Adrenal gland (tissue), 12 donors: ENCODE data around the gene PFKFB1. TPM values are rescaled to one million over a fixed set of nuclear protein-coding genes. Genes with fewer than 3 reads are reported as not detected.

ENCODE experiments used
- DNase-seq, 7 donors: peaks; one replicate each; pipeline ENCODE4 v3.0.0-alpha.2; 2019 to 2020
- H3K27ac ChIP-seq, 5 donors: fragments of 200-600 bp; sonication (generic) in 4 of 5; 1 replicate in 3 of 5; 2 replicates in 2 of 5; pipeline versions ENCODE4 v1.5.1 to v1.8.0; 2016 to 2020; ENCODE audit warnings: mild to moderate bottlenecking in 1 of 5
- H3K27me3 ChIP-seq: fragments of 200-600 bp; 2 replicates; pipeline ENCODE4 v1.8.0; 2021
- H3K36me3 ChIP-seq, 2 donors: fragments of 200-600 bp; replicated peaks in 1 of 2; 1 replicate in 1 of 2; 2 replicates in 1 of 2; pipeline versions ENCODE4 v1.5.1 to v1.8.0; 2018 to 2022
- H3K4me1 ChIP-seq, 2 donors: fragments of 200-600 bp; replicated peaks in 1 of 2; 1 replicate in 1 of 2; 2 replicates in 1 of 2; pipeline versions ENCODE4 v1.5.1 to v1.8.0; 2018 to 2021
- H3K4me3 ChIP-seq, 4 donors: fragments of 200-600 bp; sonication (generic) in 3 of 4; one replicate each; pipeline ENCODE4 v1.5.1; 2016 to 2018
- H3K9me3 ChIP-seq, 3 donors: fragments of 200-600 bp; sonication (generic) in 1 of 3; replicated peaks in 1 of 3; 1 replicate in 2 of 3; 2 replicates in 1 of 3; pipeline versions ENCODE4 v1.5.1 to v1.8.0; 2016 to 2021
- CTCF ChIP-seq, 6 experiments: fragments of 450-650 bp in 4 of 6; fragments of 200-600 bp in 2 of 6; sonication (generic) in 1 of 6; IDR thresholded peaks; 1 replicate in 5 of 6; 2 replicates in 1 of 6; pipeline versions ENCODE4 v1.5.1 to v1.8.0; 2016 to 2021; ENCODE audit warnings: antibody characterized with exemption in 6 of 6, mild to moderate bottlenecking in 2 of 6, moderate library complexity in 1 of 6
- POLR2A ChIP-seq, 2 donors: fragments of 450-650 bp; IDR thresholded peaks; one replicate each; pipeline ENCODE4 v1.6.1; 2017; ENCODE audit warnings: antibody characterized with exemption in 2 of 2, mild to moderate bottlenecking in 2 of 2, moderate library complexity in 1 of 2
- WGBS, 4 donors: extraction: QIAGEN DNeasy Blood & Tissue Kit in 2 of 4; methylation state at CpG; one replicate each; pipeline versions ENCODE4 v1.1.5 to v1.1.7; 2013 to 2017; 5-methylcytosine and 5-hydroxymethylcytosine counted together
- intact Hi-C, 2 donors: fragments of 100-400 bp; cut with DNase I; formaldehyde crosslinking; loops; one replicate each; pipeline versions ENCODE4 v1.14.1 to v1.15.0; 2022 to 2023
- polyA plus RNA-seq, 3 donors: library from polyadenylated mRNA; stranded (reverse); fragments of 200-250 nt in 2 of 3; fragments of 350-450 nt in 1 of 3; fragmentation: Illumina TruSeq in 1 of 3; extraction: RNeasy Lipid Tissue Mini Kit (QIAGEN cat#74804) in 1 of 3; gene quantifications; one replicate each; pipeline ENCODE4 v1.2.3, GENCODE V29; 2013 to 2014
- total RNA-seq, 9 donors: library from RNA; depleted of rRNA in 4 of 9; stranded (reverse); fragments of >200 nt in 4 of 9; fragments of 120-200 nt in 1 of 9; fragmentation: NEBNext Ultra II Directional in 1 of 9; extraction: Animal tissue kit (Norgen Biotek cat#: 25700) in 1 of 9; gene quantifications; one replicate each; pipeline versions ENCODE4 v1.1.0 to v1.2.4, GENCODE V29; 2013 to 2023
- donor health status: healthy with polysubstance abuse.
- donor health status: Bipolar disorder and iron deficiency.
- donor health status: DM: yes; HTN: yes; CAD: no.
- donor health status: DM: no; HTN: no; CAD: no.
- donor health status: DM: no; HTN: no; CAD: no.
- donor health status: DM: yes; HTN: yes; CAD: no.

PFKFB1 gene
- total and polyA plus RNA-seq, 12 donors = 0.25 to 4.1 (median 0.41) TPM; not detected in 3

GRCh38 chrX:55030271-55031205, 36.5 kb upstream of the PFKFB1 start, which contains the start of gene ALAS2:
ALAS2 (minus strand) TSS chrX:55030977; CDS start chrX:55026000, 4,977 bp downstream.
- TF ChIP-seq POLR2A (IDR thresholded peaks at IDR 0.05) (no peak), CTCF (IDR thresholded peaks at IDR 0.05) (no peak)
- Histone ChIP-seq H3K36me3 (no peaks in the 10 kb centered on the region), H3K27ac (no peak within 1 kb of the TSS), H3K27me3 (no peaks in the 10 kb centered on the region), H3K4me1 (no peaks in the 10 kb centered on the region), H3K9me3 (no peaks in the 10 kb centered on the region), H3K4me3 (no peak within 1 kb of the TSS)
- 62 to 89% (median 75%) methylated on average over 4 to 7 of the region's 7 CpGs for WGBS, 4 donors
- no peak for DNase-seq
- intact Hi-C loops = no loop called here

GRCh38 chrX:55029291-55029690, 35.3 kb upstream of the PFKFB1 start:
- TF ChIP-seq POLR2A (IDR thresholded peaks at IDR 0.05) = no peak
- TF ChIP-seq CTCF (IDR thresholded peaks at IDR 0.05) = no peak
- no peak for DNase-seq
- H3K36me3 ChIP-seq = no peaks in the 10 kb centered on the region
- WGBS, 4 donors = 63 to 85% (median 76%) methylated on average over 2 of the region's 2 CpGs
- no peak overlapping the region for H3K4me3 ChIP-seq
- intact Hi-C loops = no loop called here
- H3K9me3 ChIP-seq = no peaks in the 10 kb centered on the region
- no peaks in the 10 kb centered on the region for H3K27me3 ChIP-seq
- H3K4me1 ChIP-seq = no peaks in the 10 kb centered on the region
- H3K27ac ChIP-seq = no peak overlapping the region

DNA sequence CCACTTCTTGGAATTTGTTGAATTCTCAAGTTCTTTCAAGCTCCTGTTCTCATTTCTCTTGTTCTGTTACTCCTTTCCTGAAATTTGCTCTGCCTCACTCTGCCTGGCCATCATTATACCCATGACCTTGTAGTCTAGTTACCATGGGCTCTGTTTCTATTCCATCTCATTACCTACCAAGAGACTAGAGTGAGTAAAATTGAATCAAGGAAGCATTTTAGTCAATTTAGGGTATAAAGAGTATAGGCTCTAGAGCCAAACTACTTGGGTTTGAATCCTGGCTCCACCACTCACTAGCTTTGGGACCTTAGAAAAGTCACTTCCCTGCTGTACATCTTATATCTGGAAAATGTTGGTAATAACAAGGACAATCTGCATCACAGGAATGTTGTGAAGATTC, 34.6 kb upstream of the PFKFB1 start:
- TF ChIP-seq POLR2A (IDR thresholded peaks at IDR 0.05) = no peak
- no peak for TF ChIP-seq CTCF (IDR thresholded peaks at IDR 0.05)
- Histone ChIP-seq H3K9me3 (no peaks in the 10 kb centered on the region), H3K36me3 (no peaks in the 10 kb centered on the region), H3K4me3 (no peak overlapping the region), H3K27me3 (no peaks in the 10 kb centered on the region), H3K27ac (no peak overlapping the region), H3K4me1 (no peaks in the 10 kb centered on the region)
- intact Hi-C loops = no loop called here
- no peak for DNase-seq

DNA sequence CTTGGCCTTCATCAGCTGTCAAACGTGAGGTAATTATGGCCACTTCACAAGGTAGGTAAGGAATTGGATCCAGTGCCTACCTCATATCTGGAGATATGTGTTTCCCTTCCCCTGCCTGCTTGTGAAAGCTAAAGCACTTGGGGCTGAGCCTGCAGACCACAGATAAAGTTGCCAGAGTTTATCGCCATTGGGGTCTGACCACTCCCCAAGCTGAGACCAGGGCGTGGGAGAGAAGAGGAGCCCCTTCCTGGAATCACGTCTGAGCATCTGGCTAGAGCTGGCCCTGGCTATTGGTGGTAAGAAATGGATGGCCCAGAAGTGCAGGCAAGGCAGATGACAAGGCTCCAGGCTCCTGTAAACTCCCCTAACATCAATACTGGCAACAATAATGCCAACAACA, 34.1 kb upstream of the PFKFB1 start:
- no peaks in the 10 kb centered on the region for H3K27me3 ChIP-seq
- DNase-seq = no peak
- no peaks in the 10 kb centered on the region for H3K4me1 ChIP-seq
- no peak overlapping the region for H3K27ac ChIP-seq
- intact Hi-C loops = no loop called here
- WGBS, 4 donors = 58 to 90% (median 70%) methylated on average over 3 to 4 of the region's 4 CpGs
- no peaks in the 10 kb centered on the region for H3K36me3 ChIP-seq
- TF ChIP-seq POLR2A (IDR thresholded peaks at IDR 0.05) (no peak), CTCF (IDR thresholded peaks at IDR 0.05) (no peak)
- no peak overlapping the region for H3K4me3 ChIP-seq
- no peaks in the 10 kb centered on the region for H3K9me3 ChIP-seq
